DMS153 treated with DMSO at 0.1 percent for 48 hours (cell line): ENCODE data around the gene FXYD3.
"Not testable (repeated sequence)": the region's sequence is repeated elsewhere in the genome, so short reads cannot be mapped to it uniquely, and the experiment has no call there.

Source experiments
- DNase-seq: peaks from one replicate; lab custom pipeline; 2025; ENCODE audit not compliant: unreplicated experiment; lab: John Stamatoyannopoulos, UW

FXYD3 gene

DNA sequence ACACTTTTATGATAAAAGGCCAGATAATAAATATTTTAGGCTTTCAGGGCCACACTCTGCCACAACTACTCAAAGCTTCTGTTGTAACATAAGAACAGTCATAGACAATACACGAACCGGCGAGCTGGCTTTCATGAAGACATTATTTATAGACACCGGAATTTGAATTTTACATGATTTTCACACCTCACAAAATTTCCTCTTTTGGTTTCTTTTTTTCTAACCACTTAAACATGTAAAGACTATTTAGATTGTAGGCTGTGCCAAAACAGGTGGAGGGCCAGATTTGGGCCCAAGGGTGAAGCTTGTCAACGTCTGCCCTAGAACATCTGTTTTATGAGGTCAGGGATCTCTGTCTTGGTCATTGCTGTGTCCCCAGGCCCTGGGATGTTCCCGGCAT lies 29.7 kb upstream of the FXYD3 start:
- no peak for DNase-seq

- DNase-seq = no peak
Measured at GRCh38 chr19:35086455-35086854, 29.2 kb upstream of the FXYD3 start.

GRCh38 chr19:35087393-35087792 lies 28.2 kb upstream of the FXYD3 start:
- DNase-seq = no peak

- DNase-seq = no peak
Measured at GRCh38 chr19:35088131-35088913, 27.3 kb upstream of the FXYD3 start.

DNA sequence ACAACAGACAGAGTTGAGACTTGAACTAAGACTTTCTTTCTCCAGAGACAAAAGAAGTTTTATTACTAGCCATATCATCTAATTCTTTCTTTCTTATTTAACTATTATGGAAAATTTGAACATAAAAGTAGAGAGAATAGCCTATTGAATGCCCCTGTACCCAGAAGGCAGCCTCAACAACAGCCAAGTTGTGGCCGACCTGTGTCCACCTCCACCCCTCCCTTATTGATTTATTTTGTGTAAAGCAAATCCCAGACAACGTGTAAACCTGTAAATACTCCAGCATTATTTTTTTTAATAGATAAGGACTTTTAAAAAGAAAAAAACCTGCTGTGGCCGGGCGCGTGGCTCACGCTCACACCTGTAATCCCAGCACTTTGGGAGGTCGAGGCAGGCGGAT lies 26.1 kb upstream of the FXYD3 start:
- no peak for DNase-seq

GRCh38 chr19:35090160-35090505 lies 25.5 kb upstream of the FXYD3 start:
- DNase-seq = no peak

GRCh38 chr19:35090506-35091214 lies 25.0 kb upstream of the FXYD3 start:
- DNase-seq = peak; percentile 40

GRCh38 chr19:35093430-35093829 lies 22.2 kb upstream of the FXYD3 start:
- no peak for DNase-seq

GRCh38 chr19:35093941-35094647 lies 21.5 kb upstream of the FXYD3 start:
- no peak for DNase-seq

DNA sequence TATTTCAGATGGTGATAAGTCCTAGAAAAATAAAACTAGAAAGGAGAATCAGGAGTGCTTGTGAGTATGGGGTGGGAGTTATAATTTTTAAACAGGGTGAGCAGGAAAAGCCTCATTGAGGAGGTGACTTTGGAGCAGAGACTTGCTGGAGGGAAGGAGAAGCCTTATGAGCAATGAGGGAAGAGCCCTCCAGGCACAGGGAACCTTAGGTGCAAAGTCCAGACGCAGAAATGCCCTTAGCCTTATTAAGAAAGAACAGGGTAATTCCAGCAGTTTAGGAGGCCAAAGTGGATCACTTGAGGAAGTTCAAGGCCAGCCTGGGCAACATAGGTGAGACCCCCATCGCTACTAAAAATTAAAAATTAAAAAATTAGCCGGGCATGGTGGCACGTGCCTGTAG lies 21.0 kb upstream of the FXYD3 start:
- DNase-seq = no peak

DNA sequence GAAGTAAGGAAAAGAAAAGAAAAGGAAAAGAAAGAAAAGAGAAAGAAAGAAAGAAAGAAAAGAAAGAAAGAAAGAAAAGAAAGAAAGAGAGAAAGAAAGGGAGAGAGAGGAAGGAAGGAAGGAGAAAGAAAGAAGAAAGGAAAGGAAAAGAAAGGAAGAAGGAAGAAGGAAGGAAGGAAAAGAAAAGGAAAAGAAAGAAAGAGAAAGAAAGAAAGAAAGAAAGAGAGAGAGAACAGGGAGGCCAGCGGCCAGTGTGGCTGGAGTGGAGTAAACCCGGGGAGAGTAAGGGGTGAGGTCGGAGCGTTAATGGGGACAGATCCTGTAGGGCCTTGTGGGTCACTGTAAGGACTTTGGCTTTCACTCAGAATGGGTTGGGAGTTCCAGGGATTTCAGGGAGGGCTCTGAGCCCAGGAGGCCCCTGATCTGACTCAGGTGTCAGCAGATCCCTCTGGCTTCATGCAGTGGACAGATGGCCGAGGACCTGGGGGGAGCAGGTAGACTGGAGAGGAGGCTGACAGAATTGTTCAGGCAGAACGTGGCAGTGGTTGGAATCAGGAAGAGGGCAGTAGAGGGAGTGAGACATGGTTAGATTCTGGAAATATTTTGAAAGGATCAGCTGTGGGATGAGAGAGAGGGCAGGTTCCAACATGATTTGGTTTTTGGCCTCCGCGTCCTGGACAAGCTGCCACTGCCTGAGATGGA lies 19.8 kb upstream of the FXYD3 start:
- DNase-seq = no peak

DNA sequence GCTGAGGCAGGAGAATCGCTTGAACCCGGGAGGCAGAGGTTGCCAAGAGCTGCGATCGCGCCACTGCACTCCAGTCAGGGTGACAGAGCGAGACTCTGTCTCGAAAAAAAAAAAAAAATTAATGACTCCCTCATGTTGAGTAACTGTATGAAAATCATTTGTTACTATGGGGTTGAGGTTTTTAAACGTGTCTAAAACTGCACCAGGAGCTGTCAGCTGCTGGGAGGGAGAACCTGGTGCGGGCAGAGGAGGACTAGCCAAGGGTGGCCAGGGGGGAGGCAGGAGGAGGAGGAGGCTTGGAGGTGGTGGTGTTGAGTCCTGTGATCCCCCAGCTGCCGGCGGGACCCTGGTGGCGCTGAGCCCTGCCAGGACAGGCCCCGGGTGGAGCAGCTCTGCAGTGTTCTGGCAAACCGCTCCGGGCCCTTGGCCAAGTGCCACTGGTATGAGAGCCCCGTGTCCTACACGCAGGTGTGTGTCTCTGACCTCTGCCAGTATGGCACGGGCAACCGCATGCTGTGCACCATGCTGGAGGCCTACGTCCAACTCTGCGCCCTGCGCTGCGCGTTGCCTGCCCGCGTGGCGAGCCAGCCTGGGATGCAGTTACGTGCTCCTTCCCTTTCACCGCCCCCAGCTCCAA lies 17.1 kb upstream of the FXYD3 start:
- no peak for DNase-seq

GRCh38 chr19:35099155-35099896 lies 16.3 kb upstream of the FXYD3 start:
- no peak for DNase-seq

GRCh38 chr19:35099897-35100275 lies 15.7 kb upstream of the FXYD3 start:
- no peak for DNase-seq

DNA sequence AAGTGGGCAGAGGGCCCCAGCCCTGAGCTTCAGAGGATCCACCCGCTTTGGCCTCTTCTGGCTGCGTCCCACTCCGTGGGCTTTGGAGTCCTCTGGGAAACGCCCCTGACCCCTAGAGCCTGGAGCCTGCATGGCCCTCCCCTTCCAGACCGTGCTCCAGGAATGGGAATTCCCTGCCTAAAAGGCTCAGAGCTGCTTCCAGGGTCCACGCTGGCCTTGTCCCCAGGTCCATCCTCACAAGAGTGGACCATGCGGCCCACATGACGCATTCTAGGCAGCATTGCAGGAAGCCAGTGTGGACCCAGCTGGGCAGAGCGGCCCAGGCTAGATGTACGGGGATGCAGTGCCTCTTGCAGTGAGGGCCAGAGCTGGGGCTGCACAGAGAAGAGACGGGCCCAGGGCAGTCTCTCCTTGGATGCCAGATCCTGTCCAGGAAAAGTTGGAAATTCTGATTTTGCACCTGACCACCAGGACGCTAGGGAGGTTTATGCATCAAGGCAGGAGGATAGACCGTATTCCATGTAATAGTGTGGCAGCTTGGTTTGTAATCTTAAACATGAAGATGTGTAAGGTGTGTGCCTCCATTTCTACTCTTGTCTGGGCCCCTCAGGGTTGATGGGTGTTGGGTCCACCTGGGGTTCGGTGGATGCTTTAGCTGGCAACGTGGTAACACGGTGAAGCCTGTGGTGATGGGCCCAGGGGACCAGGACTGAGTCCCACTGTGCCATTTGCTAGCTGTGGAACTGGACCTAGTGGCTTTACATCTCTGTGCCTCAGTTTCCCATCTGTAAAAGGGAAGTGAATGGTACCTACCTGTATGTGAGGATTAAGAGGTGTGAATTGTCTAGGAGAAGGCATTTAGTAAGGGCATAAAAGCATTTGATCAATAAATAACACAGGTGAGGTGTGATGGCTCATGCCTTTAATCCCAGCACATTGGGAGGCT lies 14.8 kb upstream of the FXYD3 start:
- DNase-seq = no peak

GRCh38 chr19:35101949-35102348 lies 13.7 kb upstream of the FXYD3 start:
- DNase-seq = not testable (repeated sequence)

- DNase-seq = not testable (repeated sequence)
Measured at GRCh38 chr19:35103614-35104013, 12.0 kb upstream of the FXYD3 start.

GRCh38 chr19:35104361-35104760 lies 11.3 kb upstream of the FXYD3 start:
- DNase-seq = no peak

GRCh38 chr19:35105047-35105410 lies 10.6 kb upstream of the FXYD3 start:
- DNase-seq = no peak
